WERI-Rb-1 (cell line): ENCODE measurements around the gene LUM.

Source experiments
- DNase-seq: peaks from one replicate; pipeline ENCODE4 v3.0.0-alpha.2; 2020
- H3K27ac ChIP-seq: fragments of 250-450 bp; sonication (Bioruptor Pico); 2 replicates; pipeline ENCODE4 v1.5.1; 2020; ENCODE audit warnings: mild to moderate bottlenecking, moderate library complexity
- H3K27me3 ChIP-seq: fragments of 250-450 bp; sonication (Bioruptor Pico); 2 replicates; pipeline ENCODE4 v1.5.1; 2021; ENCODE audit warnings: mild to moderate bottlenecking, low read depth, moderate library complexity; ENCODE audit not compliant: insufficient read depth, severe bottlenecking
- H3K36me3 ChIP-seq: fragments of 250-450 bp; sonication (Bioruptor Pico); 2 replicates; pipeline ENCODE4 v1.5.1; 2020; ENCODE audit warnings: mild to moderate bottlenecking, moderate library complexity
- H3K4me3 ChIP-seq: 2 replicates; pipeline ENCODE4 v1.5.1; 2011; ENCODE audit warnings: low read depth, mild to moderate bottlenecking, control low read depth, low read length
- H3K9me3 ChIP-seq: fragments of 250-450 bp; sonication (Bioruptor Pico); 2 replicates; pipeline ENCODE4 v1.5.1; 2021; ENCODE audit warnings: mild to moderate bottlenecking, moderate library complexity; ENCODE audit not compliant: severe bottlenecking
- CTCF ChIP-seq: IDR thresholded peaks from 2 replicates; pipeline ENCODE4 v1.5.1; 2011; ENCODE audit warnings: low read depth, mild to moderate bottlenecking, control low read depth, inconsistent platforms, low read length

LUM gene

GRCh38 chr12:91053951-91054715 is 57.2 kb downstream of the LUM start:
- DNase-seq = no peak
- TF ChIP-seq CTCF = no peak
- H3K27ac ChIP-seq = no peak overlapping the region

More at GRCh38 chr12:91053951-91054715, 57.2 kb downstream of the LUM start:
- Histone ChIP-seq H3K4me3 (no peak overlapping the region), H3K27me3 (no peaks in the 10 kb centered on the region), H3K36me3 (no peaks in the 10 kb centered on the region), H3K9me3 (no peaks in the 10 kb centered on the region)
